ENCODE data around the gene SNIP1. TPM values are rescaled to one million over a fixed set of nuclear protein-coding genes. Genes with fewer than 3 reads are reported as not detected.
A peak's percentile ranks its signal among the peaks of the same experiment; 100 is the strongest.

SNIP1 gene
- total RNA-seq, 1 experiment from 2014 or later: 15.1 TPM

GRCh38 chr1:37602750-37603694 lies 48.9 kb upstream of the SNIP1 start:
- no peaks in the 10 kb centered on the region for H3K4me1 Mint-ChIP-seq
- Histone ChIP-seq H3K9me3 (ENCODE audit: control insufficient read depth, low read depth, low read length) (no peaks in the 10 kb centered on the region), H2AK5ac (ENCODE audit: insufficient read length, low read length) (no peak overlapping the region), H3K27me3 (ENCODE audit: insufficient read depth, low read length) (no peaks in the 10 kb centered on the region), H4K20me1 (ENCODE audit: control insufficient read depth, insufficient read depth, insufficient read length) (no peaks in the 10 kb centered on the region), H2BK120ac (ENCODE audit: low read depth, low read length, poor library complexity, severe bottlenecking) (no peak overlapping the region), H3K79me1 (ENCODE audit: insufficient read depth, low read depth, low read length, poor library complexity, severe bottlenecking) (no peaks in the 10 kb centered on the region), H3K27ac (ENCODE audit: insufficient read length, low read depth, low read length) (no peak overlapping the region), H2BK5ac (ENCODE audit: insufficient read length, low read length) (no peak overlapping the region), H3T11ph (ENCODE audit: low read length) (no peak overlapping the region), H4K5ac (ENCODE audit: insufficient read length, low read depth, low read length) (no peak overlapping the region), H2BK15ac (ENCODE audit: low read depth, low read length) (no peak overlapping the region), H4K8ac (replicated peaks; ENCODE audit: insufficient read length, low read depth, low read length) (no peak overlapping the region), H2BK12ac (ENCODE audit: insufficient read length, low read depth, low read length) (no peak overlapping the region), H3K18ac (ENCODE audit: insufficient read length, low read depth, low read length) (no peak overlapping the region), H3K4ac (ENCODE audit: low read depth, low read length) (no peak overlapping the region), H2BK20ac (ENCODE audit: low read depth, low read length, poor library complexity, severe bottlenecking) (no peak overlapping the region), H3K56ac (ENCODE audit: insufficient read length, low read depth, low read length) (no peak overlapping the region), H3K4me1 (ENCODE audit: insufficient read depth, low read length) (no peaks in the 10 kb centered on the region), H3K4me2 (ENCODE audit: insufficient read depth, insufficient read length, low read length) (no peak overlapping the region), H3K23ac (ENCODE audit: insufficient read length, low read depth, low read length) (no peak overlapping the region), H3K23me2 (ENCODE audit: insufficient read length, low read depth, low read length, poor library complexity, severe bottlenecking) (no peaks in the 10 kb centered on the region), H2AFZ (ENCODE audit: low read length) (no peak overlapping the region), H4K91ac (ENCODE audit: insufficient read length, low read depth, low read length) (no peak overlapping the region), H3K79me2 (ENCODE audit: insufficient read depth, low read length) (no peaks in the 10 kb centered on the region), H3K9ac (ENCODE audit: extremely low read depth, insufficient read length, low read length) (no peak overlapping the region), H3K14ac (ENCODE audit: insufficient read depth, low read length) (no peak overlapping the region)
- no peaks in the 10 kb centered on the region for H3K36me3 Mint-ChIP-seq (ENCODE audit: insufficient read depth in 1 of 3, low read depth in 3 of 3)
- H3K4me3 Mint-ChIP-seq: no peak overlapping the region
- H3K9me3 Mint-ChIP-seq: no peaks in the 10 kb centered on the region
- H3K27me3 Mint-ChIP-seq (ENCODE audit: low read depth): peaks cover 26% of the 10 kb centered on the region
- TF ChIP-seq, protein P1, sequence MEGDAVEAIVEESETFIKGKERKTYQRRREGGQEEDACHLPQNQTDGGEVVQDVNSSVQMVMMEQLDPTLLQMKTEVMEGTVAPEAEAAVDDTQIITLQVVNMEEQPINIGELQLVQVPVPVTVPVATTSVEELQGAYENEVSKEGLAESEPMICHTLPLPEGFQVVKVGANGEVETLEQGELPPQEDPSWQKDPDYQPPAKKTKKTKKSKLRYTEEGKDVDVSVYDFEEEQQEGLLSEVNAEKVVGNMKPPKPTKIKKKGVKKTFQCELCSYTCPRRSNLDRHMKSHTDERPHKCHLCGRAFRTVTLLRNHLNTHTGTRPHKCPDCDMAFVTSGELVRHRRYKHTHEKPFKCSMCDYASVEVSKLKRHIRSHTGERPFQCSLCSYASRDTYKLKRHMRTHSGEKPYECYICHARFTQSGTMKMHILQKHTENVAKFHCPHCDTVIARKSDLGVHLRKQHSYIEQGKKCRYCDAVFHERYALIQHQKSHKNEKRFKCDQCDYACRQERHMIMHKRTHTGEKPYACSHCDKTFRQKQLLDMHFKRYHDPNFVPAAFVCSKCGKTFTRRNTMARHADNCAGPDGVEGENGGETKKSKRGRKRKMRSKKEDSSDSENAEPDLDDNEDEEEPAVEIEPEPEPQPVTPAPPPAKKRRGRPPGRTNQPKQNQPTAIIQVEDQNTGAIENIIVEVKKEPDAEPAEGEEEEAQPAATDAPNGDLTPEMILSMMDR (conservative IDR thresholded peaks at IDR 0.05): peak; percentile 80
- DNase-seq: peak; percentile 57
- H3K27ac Mint-ChIP-seq: no peak overlapping the region; a peak in 1 of 7 replicates
- WGBS (ENCODE audit: extremely low coverage, insufficient read length, low lambda C conversion rate): no CpG with 5 or more reads among the region's 8 CpGs

Measured in H9 (cell line).